Erythroblast (primary cell): ENCODE data around the gene SHANK1.

ENCODE experiments used
- GATA1 ChIP-seq: IDR thresholded peaks from 2 replicates; pipeline ENCODE4 v1.6.1; 2011; ENCODE audit warnings: low read depth, mild to moderate bottlenecking, control low read depth, low read length, moderate library complexity
- POLR2A ChIP-seq: IDR thresholded peaks from 2 replicates; pipeline ENCODE4 v1.6.1; 2011; ENCODE audit warnings: mild to moderate bottlenecking, low read length

- TF ChIP-seq POLR2A = peak; percentile 92
- TF ChIP-seq GATA1 = no peak
Measured at GRCh38 chr19:50658441-50659317, 60.9 kb downstream of the SHANK1 start.
